Peyer's patch (tissue), 4 donors: ENCODE data around the gene AMFR.

Experiments used
- CTCF ChIP-seq, 6 experiments: fragments of 450-650 bp in 4 of 6; fragments of 200-600 bp in 2 of 6; sonication (generic) in 1 of 6; IDR thresholded peaks; one replicate each; pipeline ENCODE4 v1.5.1; 2017 to 2019; ENCODE audit warnings: antibody characterized with exemption in 6 of 6, mild to moderate bottlenecking in 3 of 6, moderate library complexity in 1 of 6
- POLR2A ChIP-seq, 2 donors: fragments of 450-650 bp; IDR thresholded peaks; one replicate each; pipeline ENCODE4 v1.5.1; 2017; ENCODE audit warnings: antibody characterized with exemption in 2 of 2, mild to moderate bottlenecking in 2 of 2, moderate library complexity in 2 of 2

GRCh38 chr16:56353054-56353921 is 72.1 kb downstream of the AMFR start:
- TF ChIP-seq CTCF (IDR thresholded peaks at IDR 0.05) (no peak), POLR2A (IDR thresholded peaks at IDR 0.05) (no peak)
